Astrocyte of the hippocampus (primary cell): ENCODE data around the gene CCDC146.
"Not testable (repeated sequence)": the region's sequence is repeated elsewhere in the genome, so short reads cannot be mapped to it uniquely, and the experiment has no call there.

Experiments
- DNase-seq: peaks from one replicate; pipeline ENCODE4 v3.0.0; 2011; ENCODE audit warnings: low read depth, low spot score

Gene CCDC146

GRCh38 chr7:77246026-77246640, 123.7 kb downstream of the CCDC146 start:
- DNase-seq = no peak

- peak; percentile 77 for DNase-seq
Observed at GRCh38 chr7:77247206-77247850, 124.9 kb downstream of the CCDC146 start.

GRCh38 chr7:77248154-77248553, 125.7 kb downstream of the CCDC146 start:
- DNase-seq = no peak

GRCh38 chr7:77252506-77252905, 130.1 kb downstream of the CCDC146 start:
- no peak for DNase-seq

GRCh38 chr7:77253151-77253550, 130.7 kb downstream of the CCDC146 start:
- no peak for DNase-seq

GRCh38 chr7:77254429-77254828, 132.0 kb downstream of the CCDC146 start:
- DNase-seq = no peak

- no peak for DNase-seq
Observed at GRCh38 chr7:77254915-77255314, 132.5 kb downstream of the CCDC146 start.

GRCh38 chr7:77258014-77258413, 135.6 kb downstream of the CCDC146 start:
- DNase-seq = no peak

GRCh38 chr7:77258593-77258992, 136.2 kb downstream of the CCDC146 start:
- no peak for DNase-seq

GRCh38 chr7:77262316-77262715, 139.9 kb downstream of the CCDC146 start:
- DNase-seq = no peak

- no peak for DNase-seq
Observed at GRCh38 chr7:77265666-77266065, 143.3 kb downstream of the CCDC146 start.

- DNase-seq = no peak
Observed at GRCh38 chr7:77266291-77266794, 143.9 kb downstream of the CCDC146 start.

GRCh38 chr7:77269360-77270093, 147.1 kb downstream of the CCDC146 start:
- no peak for DNase-seq

GRCh38 chr7:77270094-77270480, 147.7 kb downstream of the CCDC146 start:
- DNase-seq = no peak

- DNase-seq = no peak
Observed at GRCh38 chr7:77271766-77272165, 149.4 kb downstream of the CCDC146 start.

- DNase-seq = not testable (repeated sequence)
Observed at GRCh38 chr7:77275663-77276062, 153.2 kb downstream of the CCDC146 start.

- no peak for DNase-seq
Observed at GRCh38 chr7:77276120-77276519, 153.7 kb downstream of the CCDC146 start.

- DNase-seq = peak; percentile 67
Observed at GRCh38 chr7:77281780-77282478, 159.5 kb downstream of the CCDC146 start.

GRCh38 chr7:77282897-77283296, 160.5 kb downstream of the CCDC146 start:
- DNase-seq = no peak

- DNase-seq = no peak
Observed at GRCh38 chr7:77284005-77284404, 161.6 kb downstream of the CCDC146 start.

- no peak for DNase-seq
Observed at GRCh38 chr7:77284616-77285015, 162.2 kb downstream of the CCDC146 start.

GRCh38 chr7:77288676-77289320, 166.4 kb downstream of the CCDC146 start:
- DNase-seq = no peak
